ENCODE measurements around the gene STRIP1. TPM values are rescaled to one million over a fixed set of nuclear protein-coding genes. Genes with fewer than 3 reads are reported as not detected.

Gene STRIP1, protein sequence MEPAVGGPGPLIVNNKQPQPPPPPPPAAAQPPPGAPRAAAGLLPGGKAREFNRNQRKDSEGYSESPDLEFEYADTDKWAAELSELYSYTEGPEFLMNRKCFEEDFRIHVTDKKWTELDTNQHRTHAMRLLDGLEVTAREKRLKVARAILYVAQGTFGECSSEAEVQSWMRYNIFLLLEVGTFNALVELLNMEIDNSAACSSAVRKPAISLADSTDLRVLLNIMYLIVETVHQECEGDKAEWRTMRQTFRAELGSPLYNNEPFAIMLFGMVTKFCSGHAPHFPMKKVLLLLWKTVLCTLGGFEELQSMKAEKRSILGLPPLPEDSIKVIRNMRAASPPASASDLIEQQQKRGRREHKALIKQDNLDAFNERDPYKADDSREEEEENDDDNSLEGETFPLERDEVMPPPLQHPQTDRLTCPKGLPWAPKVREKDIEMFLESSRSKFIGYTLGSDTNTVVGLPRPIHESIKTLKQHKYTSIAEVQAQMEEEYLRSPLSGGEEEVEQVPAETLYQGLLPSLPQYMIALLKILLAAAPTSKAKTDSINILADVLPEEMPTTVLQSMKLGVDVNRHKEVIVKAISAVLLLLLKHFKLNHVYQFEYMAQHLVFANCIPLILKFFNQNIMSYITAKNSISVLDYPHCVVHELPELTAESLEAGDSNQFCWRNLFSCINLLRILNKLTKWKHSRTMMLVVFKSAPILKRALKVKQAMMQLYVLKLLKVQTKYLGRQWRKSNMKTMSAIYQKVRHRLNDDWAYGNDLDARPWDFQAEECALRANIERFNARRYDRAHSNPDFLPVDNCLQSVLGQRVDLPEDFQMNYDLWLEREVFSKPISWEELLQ
- 21.6 TPM for total RNA-seq
- polyA plus RNA-seq: 20.8 TPM
- long read RNA-seq, donor 1: 0 reads
- long read RNA-seq, donor 2, partial matches to known transcripts: 13 of 16 reads
- long read RNA-seq, donor 2, other reads (novel, unspliced or antisense): 0 of 16 reads
- long read RNA-seq, donor 3, partial matches to known transcripts: 6 of 11 reads
- long read RNA-seq, donor 3, other reads (novel, unspliced or antisense): 0 of 11 reads
- long read RNA-seq, donor 4, partial matches to known transcripts: 0 of 3 reads
- long read RNA-seq, donor 4, other reads (novel, unspliced or antisense): 0 of 3 reads
- long read RNA-seq, donor 5, partial matches to known transcripts: 10 of 11 reads
- long read RNA-seq, donor 5, other reads (novel, unspliced or antisense): 0 of 11 reads
- long read RNA-seq, donor 6, partial matches to known transcripts: 0 of 1 reads
- long read RNA-seq, donor 6, other reads (novel, unspliced or antisense): 0 of 1 reads
- long read RNA-seq, donor 7, partial matches to known transcripts: 0 of 2 reads
- long read RNA-seq, donor 7, other reads (novel, unspliced or antisense): 0 of 2 reads
- long read RNA-seq, donor 8: 0 reads
- long read RNA-seq, donor 9, partial matches to known transcripts: 0 of 3 reads
- long read RNA-seq, donor 9, other reads (novel, unspliced or antisense): 0 of 3 reads
- long read RNA-seq, donor 10, partial matches to known transcripts: 6 of 7 reads
- long read RNA-seq, donor 10, other reads (novel, unspliced or antisense): 0 of 7 reads

DNA sequence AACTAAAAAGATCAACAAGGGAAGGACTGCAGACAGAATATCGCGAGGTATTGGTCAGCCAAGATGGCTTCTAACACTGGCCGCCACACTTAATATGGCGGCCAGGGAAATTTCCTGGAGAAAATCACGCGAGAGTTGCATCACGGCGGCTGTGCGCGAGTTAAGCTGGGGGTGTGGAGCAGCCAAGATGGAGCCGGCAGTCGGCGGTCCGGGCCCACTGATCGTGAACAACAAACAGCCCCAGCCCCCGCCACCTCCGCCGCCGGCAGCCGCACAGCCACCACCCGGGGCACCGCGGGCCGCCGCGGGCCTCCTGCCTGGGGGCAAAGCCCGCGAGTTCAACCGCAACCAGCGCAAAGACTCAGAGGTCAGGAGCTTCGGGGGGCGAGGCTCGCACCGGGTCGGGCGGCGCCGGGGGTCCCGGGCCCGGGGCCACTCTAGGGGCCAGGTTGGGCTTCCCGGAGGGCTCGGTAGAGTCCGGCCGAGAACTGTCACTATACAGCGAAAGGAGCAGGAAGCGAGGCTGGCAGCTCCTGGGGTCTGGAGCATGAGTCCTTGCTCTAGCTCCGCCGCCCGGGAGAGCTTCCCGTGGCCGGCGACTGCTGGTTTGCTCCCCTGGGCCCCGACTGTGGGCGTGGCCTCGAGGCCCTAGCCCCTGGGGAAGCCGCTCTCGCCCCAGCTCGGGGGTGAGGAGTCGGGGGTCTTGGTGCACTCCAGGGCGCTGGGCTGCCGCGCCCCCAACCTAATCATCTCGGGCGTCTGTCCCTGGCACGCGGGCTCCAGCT, at the start of gene STRIP1:
STRIP1 (plus strand) TSS at position 174 of the 785 bp plus-strand sequence; CDS start at position 188, 14 bp downstream.
- peaks cover 13 to 18% of the 10 kb centered on the region in 2 donors for H3K4me1 ChIP-seq (ENCODE audit: control insufficient read depth in 2 of 2, insufficient read depth in 2 of 2, low read length in 2 of 2)
- no peaks in the 10 kb centered on the region for H3K27me3 ChIP-seq (ENCODE audit: control insufficient read depth in 2 of 2, insufficient read depth in 1 of 2, low read length in 1 of 2)
- H3K36me3 ChIP-seq (ENCODE audit: control insufficient read depth in 2 of 2, insufficient read depth in 2 of 2, low read length in 1 of 2): peaks cover 17 to 18% of the 10 kb centered on the region in 2 donors
- H3K9me3 ChIP-seq (ENCODE audit: control insufficient read depth in 2 of 2, insufficient read depth in 1 of 2, low read length in 1 of 2): no peaks in the 10 kb centered on the region
- H3K27ac ChIP-seq (ENCODE audit: low read depth in 1 of 2, low read length in 1 of 2): peak within 1 kb of the TSS; percentile 87 to 92
- WGBS: under 1% methylated on average over 66 of the region's 66 CpGs
- peak within 1 kb of the TSS; percentile 67 to 89 for H3K4me3 ChIP-seq (ENCODE audit: low read length in 2 of 2)
- peak; percentile 92 to 99 (median 95) for DNase-seq (ENCODE audit: low read depth in 6 of 9, low spot score in 9 of 9)

DNA sequence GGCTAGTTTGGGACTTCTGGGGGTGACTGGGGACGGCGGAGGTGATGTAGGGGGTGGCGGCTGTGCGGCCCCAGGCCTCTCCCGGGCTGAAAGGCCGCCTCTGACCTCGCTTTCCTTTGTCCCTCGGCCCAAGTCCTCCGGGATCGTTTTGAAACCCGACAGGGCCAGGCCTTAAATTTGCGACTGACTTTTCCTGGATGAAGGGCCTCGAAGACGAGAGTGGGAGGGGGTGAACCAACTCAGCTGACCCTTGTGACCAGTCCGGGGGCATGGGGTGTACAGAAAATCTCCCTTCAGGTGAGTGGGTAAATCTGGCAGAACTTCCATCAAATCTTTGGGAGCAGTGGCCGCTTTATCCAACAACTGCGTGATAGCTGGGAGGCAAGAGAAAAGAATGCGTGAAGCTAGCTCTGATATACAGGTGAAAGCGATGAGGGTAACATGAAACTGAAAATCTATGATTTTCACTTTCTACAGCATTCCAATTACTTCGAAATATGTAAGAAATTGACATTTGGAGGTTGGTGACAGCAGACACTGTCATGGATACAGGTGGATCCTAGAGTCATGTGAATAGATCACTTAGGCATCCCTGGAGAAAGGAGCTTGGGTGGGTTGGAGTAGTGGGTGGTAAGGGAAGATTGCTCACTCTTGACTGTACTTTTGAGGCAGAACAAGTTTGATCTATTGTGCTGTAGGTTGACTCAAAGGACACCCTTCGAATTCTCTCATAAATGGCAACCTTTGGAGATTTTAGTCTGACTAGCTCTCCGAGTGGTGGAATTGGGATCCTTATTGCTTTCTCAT, 49.0 kb upstream of the STRIP1 start:
- WGBS: 20% methylated on average over 22 of the region's 22 CpGs
- Histone ChIP-seq H3K36me3 (ENCODE audit: control insufficient read depth in 2 of 2, insufficient read depth in 2 of 2, low read length in 1 of 2) (no peaks in the 10 kb centered on the region), H3K4me3 (ENCODE audit: low read length in 2 of 2) (peak overlapping the region; percentile 71 to 80), H3K27ac (ENCODE audit: low read depth in 1 of 2, low read length in 1 of 2) (peak overlapping the region; percentile 23 to 91), H3K4me1 (ENCODE audit: control insufficient read depth in 2 of 2, insufficient read depth in 2 of 2, low read length in 2 of 2) (peaks cover 14 to 24% of the 10 kb centered on the region in 2 donors), H3K27me3 (ENCODE audit: control insufficient read depth in 2 of 2, insufficient read depth in 1 of 2, low read length in 1 of 2) (no peaks in the 10 kb centered on the region), H3K9me3 (ENCODE audit: control insufficient read depth in 2 of 2, insufficient read depth in 1 of 2, low read length in 1 of 2) (no peaks in the 10 kb centered on the region)
- peak in 3 of 9 donors; percentile 5 to 28 (median 9) for DNase-seq (ENCODE audit: low read depth in 6 of 9, low spot score in 9 of 9)

DNA sequence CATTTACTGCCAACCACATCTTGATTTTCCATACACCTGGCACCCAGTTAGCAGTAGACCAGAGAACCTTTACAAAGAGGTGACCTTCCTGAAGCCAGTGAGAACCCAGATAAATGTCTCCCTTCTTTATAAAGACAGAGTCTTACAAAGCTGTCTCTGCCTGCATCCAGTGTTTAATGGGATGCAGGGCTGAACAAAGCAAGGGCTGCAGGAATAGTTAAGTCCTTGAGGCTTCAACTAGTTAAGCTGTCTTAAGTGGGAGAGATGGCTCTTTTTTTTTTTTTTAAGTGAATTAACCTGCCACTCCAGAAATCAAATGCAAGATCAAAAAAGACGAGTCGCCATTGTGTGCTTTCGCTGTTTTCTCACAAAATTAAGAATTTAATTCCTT, 48.4 kb upstream of the STRIP1 start:
- 97% methylated on average over 3 of the region's 3 CpGs for WGBS
- H3K27me3 ChIP-seq (ENCODE audit: control insufficient read depth in 2 of 2, insufficient read depth in 1 of 2, low read length in 1 of 2): no peaks in the 10 kb centered on the region
- peak overlapping the region; percentile 71 to 80 for H3K4me3 ChIP-seq (ENCODE audit: low read length in 2 of 2)
- H3K36me3 ChIP-seq (ENCODE audit: control insufficient read depth in 2 of 2, insufficient read depth in 2 of 2, low read length in 1 of 2): no peaks in the 10 kb centered on the region
- H3K27ac ChIP-seq (ENCODE audit: low read depth in 1 of 2, low read length in 1 of 2): no peak overlapping the region
- peaks cover 14 to 21% of the 10 kb centered on the region in 2 donors for H3K4me1 ChIP-seq (ENCODE audit: control insufficient read depth in 2 of 2, insufficient read depth in 2 of 2, low read length in 2 of 2)
- DNase-seq (ENCODE audit: low read depth in 6 of 9, low spot score in 9 of 9): no peak
- no peaks in the 10 kb centered on the region for H3K9me3 ChIP-seq (ENCODE audit: control insufficient read depth in 2 of 2, insufficient read depth in 1 of 2, low read length in 1 of 2)

DNA sequence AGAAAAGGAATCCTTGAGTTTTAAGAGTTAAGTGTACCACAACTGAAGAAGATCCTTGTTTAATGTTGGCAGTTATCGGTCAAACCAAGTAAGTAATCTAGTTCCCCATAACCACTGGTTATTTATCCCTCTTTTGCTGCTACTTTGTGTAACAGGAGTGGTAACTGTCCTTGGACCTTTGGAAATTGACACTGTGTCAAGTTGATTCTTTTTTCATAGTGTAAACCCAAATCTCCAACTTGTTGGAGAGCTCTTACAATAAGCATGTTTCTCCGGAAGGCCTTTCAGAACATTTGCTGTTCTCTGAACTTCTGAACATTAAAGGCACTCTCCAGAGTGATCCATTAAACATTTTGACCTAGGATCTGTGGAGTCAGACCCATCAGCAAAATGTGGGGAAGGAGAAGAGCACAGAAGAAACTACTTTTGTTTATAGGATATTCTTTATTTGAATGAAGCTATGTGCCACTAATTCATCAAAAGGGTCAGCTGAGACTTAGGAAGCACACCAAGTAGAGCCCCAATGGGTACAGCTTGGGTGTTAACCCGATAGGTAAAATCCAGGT, 46.0 kb upstream of the STRIP1 start:
- DNase-seq (ENCODE audit: low read depth in 6 of 9, low spot score in 9 of 9): no peak
- H3K36me3 ChIP-seq (ENCODE audit: control insufficient read depth in 2 of 2, insufficient read depth in 2 of 2, low read length in 1 of 2): no peaks in the 10 kb centered on the region
- peaks cover 14 to 20% of the 10 kb centered on the region in 2 donors for H3K4me1 ChIP-seq (ENCODE audit: control insufficient read depth in 2 of 2, insufficient read depth in 2 of 2, low read length in 2 of 2)
- no peaks in the 10 kb centered on the region for H3K27me3 ChIP-seq (ENCODE audit: control insufficient read depth in 2 of 2, insufficient read depth in 1 of 2, low read length in 1 of 2)
- no peak overlapping the region for H3K4me3 ChIP-seq (ENCODE audit: low read length in 2 of 2)
- no peak overlapping the region for H3K27ac ChIP-seq (ENCODE audit: low read depth in 1 of 2, low read length in 1 of 2)
- WGBS: 97% methylated on average over 3 of the region's 3 CpGs
- H3K9me3 ChIP-seq (ENCODE audit: control insufficient read depth in 2 of 2, insufficient read depth in 1 of 2, low read length in 1 of 2): no peaks in the 10 kb centered on the region

DNA sequence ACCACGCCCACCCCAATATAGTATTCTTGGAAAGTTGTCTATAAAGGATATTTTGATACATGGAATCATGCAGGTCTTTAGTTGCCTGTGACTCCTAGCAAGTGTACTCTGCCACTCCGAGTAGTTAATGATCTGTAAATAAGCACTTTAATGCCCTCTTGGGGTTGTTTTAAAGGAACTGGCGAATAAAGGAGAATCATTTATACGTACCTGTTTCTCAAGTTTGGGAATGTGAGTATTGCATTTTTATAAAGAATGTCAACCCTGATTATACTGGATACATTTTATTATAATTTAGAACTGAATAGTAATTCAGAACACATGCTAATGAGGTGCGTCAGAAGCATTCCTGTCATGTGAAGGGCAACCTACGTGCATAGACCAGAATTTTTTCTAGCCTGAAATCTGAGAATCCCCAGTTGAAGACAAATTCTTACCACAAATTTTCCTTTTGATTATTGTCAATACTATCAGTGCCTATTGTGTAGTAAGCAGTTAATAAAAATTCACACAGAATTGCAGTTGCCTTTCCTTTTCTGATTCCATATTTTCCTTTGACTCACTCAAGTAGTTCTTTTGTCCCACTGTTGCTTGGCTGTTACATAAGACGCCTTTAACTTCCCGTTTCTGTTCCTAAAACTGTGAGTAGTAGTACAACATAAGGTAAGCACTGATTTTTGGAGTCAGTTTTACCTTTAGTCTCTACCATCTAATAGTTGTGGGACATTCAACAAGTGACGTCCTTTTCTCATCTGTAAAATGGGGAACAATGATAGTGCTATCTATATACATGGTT, 44.7 kb upstream of the STRIP1 start:
- 93% methylated on average over 9 of the region's 9 CpGs for WGBS
- Histone ChIP-seq H3K27me3 (ENCODE audit: control insufficient read depth in 2 of 2, insufficient read depth in 1 of 2, low read length in 1 of 2) (no peaks in the 10 kb centered on the region), H3K27ac (ENCODE audit: low read depth in 1 of 2, low read length in 1 of 2) (no peak overlapping the region), H3K4me1 (ENCODE audit: control insufficient read depth in 2 of 2, insufficient read depth in 2 of 2, low read length in 2 of 2) (peaks cover 13 to 14% of the 10 kb centered on the region in 2 donors), H3K4me3 (ENCODE audit: low read length in 2 of 2) (no peak overlapping the region), H3K9me3 (ENCODE audit: control insufficient read depth in 2 of 2, insufficient read depth in 1 of 2, low read length in 1 of 2) (no peaks in the 10 kb centered on the region), H3K36me3 (ENCODE audit: control insufficient read depth in 2 of 2, insufficient read depth in 2 of 2, low read length in 1 of 2) (no peaks in the 10 kb centered on the region)
- DNase-seq (ENCODE audit: low read depth in 6 of 9, low spot score in 9 of 9): no peak

DNA sequence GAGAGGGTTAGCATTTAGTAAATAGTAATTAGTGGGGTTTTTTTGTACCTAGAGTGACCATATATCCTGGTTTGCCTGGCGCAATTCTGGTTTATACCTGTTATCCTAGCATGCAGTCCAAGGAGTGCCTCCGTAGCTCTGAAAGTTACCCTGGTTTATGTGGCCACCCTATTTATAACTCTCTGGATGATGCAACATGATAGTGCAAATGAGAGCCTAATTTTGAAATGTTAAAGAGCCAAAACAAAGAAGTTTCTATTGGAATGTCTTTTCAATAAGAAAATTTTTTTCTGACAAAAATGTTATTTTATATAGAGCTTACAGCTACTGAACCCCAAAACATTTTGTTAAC, 44.1 kb upstream of the STRIP1 start:
- peaks cover 11 to 14% of the 10 kb centered on the region in 2 donors for H3K4me1 ChIP-seq (ENCODE audit: control insufficient read depth in 2 of 2, insufficient read depth in 2 of 2, low read length in 2 of 2)

DNA sequence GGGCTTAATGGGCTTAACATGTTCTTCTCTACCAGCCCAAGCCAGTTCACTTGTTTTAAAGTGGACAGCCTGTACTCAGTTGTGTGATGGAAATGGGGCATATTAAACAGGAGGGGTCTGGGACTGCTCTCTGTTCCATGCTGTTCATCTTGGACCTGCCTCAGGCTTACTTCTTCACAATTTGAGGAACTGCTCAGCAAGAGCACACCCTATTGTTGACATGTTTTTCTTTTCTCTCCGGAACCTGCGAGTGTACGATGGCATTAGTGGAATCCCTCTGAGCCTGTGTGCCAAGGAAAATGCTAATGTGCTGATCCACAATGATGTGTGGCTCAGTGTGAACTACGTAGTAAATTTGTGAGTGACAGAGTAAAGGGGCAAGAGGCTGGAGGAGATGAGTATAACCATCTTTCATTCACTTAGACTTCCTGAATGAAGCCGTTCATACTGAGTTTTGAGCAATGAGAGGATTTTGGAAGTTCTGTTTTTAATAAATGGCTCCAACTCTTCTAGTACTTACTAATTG, 43.0 kb upstream of the STRIP1 start:
- Histone ChIP-seq H3K9me3 (ENCODE audit: control insufficient read depth in 2 of 2, insufficient read depth in 1 of 2, low read length in 1 of 2) (no peaks in the 10 kb centered on the region), H3K27ac (ENCODE audit: low read depth in 1 of 2, low read length in 1 of 2) (no peak overlapping the region)
- 98% methylated on average over 5 of the region's 5 CpGs for WGBS

More for the DNA sequence above, 44.1 kb upstream of the STRIP1 start:
- 96% methylated on average over 2 of the region's 2 CpGs for WGBS
- no peaks in the 10 kb centered on the region for H3K36me3 ChIP-seq (ENCODE audit: control insufficient read depth in 2 of 2, insufficient read depth in 2 of 2, low read length in 1 of 2)
- no peak overlapping the region for H3K4me3 ChIP-seq (ENCODE audit: low read length in 2 of 2)
- H3K27ac ChIP-seq (ENCODE audit: low read depth in 1 of 2, low read length in 1 of 2): no peak overlapping the region
- no peaks in the 10 kb centered on the region for H3K27me3 ChIP-seq (ENCODE audit: control insufficient read depth in 2 of 2, insufficient read depth in 1 of 2, low read length in 1 of 2)
- no peak for DNase-seq (ENCODE audit: low read depth in 6 of 9, low spot score in 9 of 9)
- H3K9me3 ChIP-seq (ENCODE audit: control insufficient read depth in 2 of 2, insufficient read depth in 1 of 2, low read length in 1 of 2): no peaks in the 10 kb centered on the region

More for the DNA sequence above, 43.0 kb upstream of the STRIP1 start:
- Histone ChIP-seq H3K4me1 (ENCODE audit: control insufficient read depth in 2 of 2, insufficient read depth in 2 of 2, low read length in 2 of 2) (peaks cover 0 to 5% of the 10 kb centered on the region in 2 donors), H3K36me3 (ENCODE audit: control insufficient read depth in 2 of 2, insufficient read depth in 2 of 2, low read length in 1 of 2) (no peaks in the 10 kb centered on the region), H3K4me3 (ENCODE audit: low read length in 2 of 2) (no peak overlapping the region), H3K27me3 (ENCODE audit: control insufficient read depth in 2 of 2, insufficient read depth in 1 of 2, low read length in 1 of 2) (no peaks in the 10 kb centered on the region)
- DNase-seq (ENCODE audit: low read depth in 6 of 9, low spot score in 9 of 9): no peak

Measured in thymus (tissue), 14 donors.